Measurements from ENCODE around the gene SLTM. TPM values are rescaled to one million over a fixed set of nuclear protein-coding genes. Genes with fewer than 3 reads are reported as not detected.
"Not testable (repeated sequence)": the region's sequence is repeated elsewhere in the genome, so short reads cannot be mapped to it uniquely, and the experiment has no call there.

SLTM gene
- total RNA-seq, 1 experiment from 2014 or later = 108 TPM

- H3K4me3 Mint-ChIP-seq (ENCODE audit: unreplicated experiment) = no peak overlapping the region
- peaks cover 53% of the 10 kb centered on the region for H3K36me3 Mint-ChIP-seq (ENCODE audit: insufficient read depth, unreplicated experiment)
- no peaks in the 10 kb centered on the region for H3K9me3 Mint-ChIP-seq (ENCODE audit: unreplicated experiment)
- ChIA-PET POLR2A (interaction anchor here (0.6 to 2.9 kb wide), 7 partner anchors 9 to 603 kb away, joined by 3 to 22 read pairs (median 4); partner anchors contain the start of genes MINDY2 and SLTM), CTCF (interaction anchor here (0.6 to 0.7 kb wide), 2 partner anchors 723 to 1428 kb away, joined by 4 read pairs; no protein-coding TSS in a partner anchor)
- DNase-seq (ENCODE audit: unreplicated experiment) = no peak
- intact Hi-C loops (cut with micrococcal nuclease) = no loop called here
- no peak overlapping the region for H3K27ac Mint-ChIP-seq (ENCODE audit: low read depth, unreplicated experiment)
- no peak for TF ChIP-seq CTCF (IDR thresholded peaks at IDR 0.05; ENCODE audit: unreplicated experiment)
- H3K4me1 Mint-ChIP-seq (ENCODE audit: insufficient read depth, unreplicated experiment) = no peaks in the 10 kb centered on the region
- no peaks in the 10 kb centered on the region for H3K27me3 Mint-ChIP-seq (ENCODE audit: insufficient read depth, unreplicated experiment)
- BruUV-seq (replicated peaks) = no TSS peak
These were observed 10.2 kb downstream of the SLTM start for GRCh38 chr15:58923284-58923683.

GRCh38 chr15:58921267-58921790 lies 12.2 kb downstream of the SLTM start:
- POLR2A ChIA-PET = interaction anchor here (1.0 to 2.8 kb wide), 2 partner anchors 11 to 16 kb away, joined by 3 to 22 read pairs; partner anchors contain the start of gene SLTM
- no peak overlapping the region for H3K27ac Mint-ChIP-seq (ENCODE audit: low read depth, unreplicated experiment)

GRCh38 chr15:58920447-58920846 lies 13.0 kb downstream of the SLTM start:
- DNase-seq (ENCODE audit: unreplicated experiment); H3K9me3 Mint-ChIP-seq (ENCODE audit: unreplicated experiment); intact Hi-C loops (cut with micrococcal nuclease); H3K4me1 Mint-ChIP-seq (ENCODE audit: insufficient read depth, unreplicated experiment); H3K27ac Mint-ChIP-seq (ENCODE audit: low read depth, unreplicated experiment); H3K27me3 Mint-ChIP-seq (ENCODE audit: insufficient read depth, unreplicated experiment); H3K4me3 Mint-ChIP-seq (ENCODE audit: unreplicated experiment); BruUV-seq (replicated peaks): not testable (repeated sequence)
- ChIA-PET POLR2A (interaction anchor here (0.7 to 2.8 kb wide), 2 partner anchors 12 to 16 kb away, joined by 3 to 22 read pairs; partner anchors contain the start of gene SLTM), CTCF (interaction anchor here (0.6 kb wide), 1 partner anchor 538 kb away, joined by 3 read pairs; no protein-coding TSS in a partner anchor)
- peaks cover 48% of the 10 kb centered on the region for H3K36me3 Mint-ChIP-seq (ENCODE audit: insufficient read depth, unreplicated experiment)

More at GRCh38 chr15:58921267-58921790, 12.2 kb downstream of the SLTM start:
- Mint-ChIP-seq H3K27me3 (ENCODE audit: insufficient read depth, unreplicated experiment) (no peaks in the 10 kb centered on the region), H3K4me3 (ENCODE audit: unreplicated experiment) (no peak overlapping the region), H3K9me3 (ENCODE audit: unreplicated experiment) (no peaks in the 10 kb centered on the region), H3K4me1 (ENCODE audit: insufficient read depth, unreplicated experiment) (peaks cover 7% of the 10 kb centered on the region), H3K36me3 (ENCODE audit: insufficient read depth, unreplicated experiment) (peaks cover 45% of the 10 kb centered on the region)
- BruUV-seq (replicated peaks) = no TSS peak
- CTCF ChIA-PET = interaction anchor here (0.8 kb wide), 2 partner anchors 12 to 666 kb away, joined by 3 to 4 read pairs; partner anchors contain the start of gene SLTM
- intact Hi-C loops (cut with micrococcal nuclease) = no loop called here
- no peak for TF ChIP-seq CTCF (IDR thresholded peaks at IDR 0.05; ENCODE audit: unreplicated experiment)
- no peak for DNase-seq (ENCODE audit: unreplicated experiment)

GRCh38 chr15:58919232-58919631 lies 14.2 kb downstream of the SLTM start:
- CTCF ChIA-PET = interaction anchor here (0.6 kb wide), 1 partner anchor 610 kb away, joined by 3 read pairs; no protein-coding TSS in a partner anchor
- Mint-ChIP-seq H3K27me3 (ENCODE audit: insufficient read depth, unreplicated experiment) (no peaks in the 10 kb centered on the region), H3K9me3 (ENCODE audit: unreplicated experiment) (no peaks in the 10 kb centered on the region), H3K27ac (ENCODE audit: low read depth, unreplicated experiment) (no peak overlapping the region), H3K4me1 (ENCODE audit: insufficient read depth, unreplicated experiment) (peaks cover 7% of the 10 kb centered on the region), H3K36me3 (ENCODE audit: insufficient read depth, unreplicated experiment) (peaks cover 54% of the 10 kb centered on the region), H3K4me3 (ENCODE audit: unreplicated experiment) (no peak overlapping the region)
- POLR2A ChIA-PET = no interaction called here
- DNase-seq (ENCODE audit: unreplicated experiment) = no peak
- no TSS peak for BruUV-seq (replicated peaks)
- intact Hi-C loops (cut with micrococcal nuclease) = no loop called here
- TF ChIP-seq CTCF (IDR thresholded peaks at IDR 0.05; ENCODE audit: unreplicated experiment) = no peak

Data from MCF 10A (cell line).